Neuronal stem cell (in vitro differentiated cells): ENCODE results near the gene DEDD2.

Source experiments
- DNase-seq: peaks from one replicate; pipeline ENCODE4 v3.0.0-alpha.2; 2013; ENCODE audit warnings: low spot score
- H2AFZ ChIP-seq: one replicate; pipeline ENCODE4 v1.6.1; 2013; ENCODE audit warnings: mild to moderate bottlenecking, low read length, inconsistent platforms
- H2AK5ac ChIP-seq: 2 replicates; pipeline ENCODE4 v1.6.1; 2013; ENCODE audit warnings: low read depth, mild to moderate bottlenecking, inconsistent platforms, low read length, moderate library complexity, mixed read lengths
- H2BK120ac ChIP-seq: 2 replicates; pipeline ENCODE4 v1.6.1; 2013; ENCODE audit warnings: low read depth, mild to moderate bottlenecking, inconsistent platforms, low read length, moderate library complexity, mixed read lengths
- H2BK12ac ChIP-seq: one replicate; pipeline ENCODE4 v1.6.1; 2013; ENCODE audit warnings: low read length, inconsistent platforms
- H2BK15ac ChIP-seq: 2 replicates; pipeline ENCODE4 v1.6.1; 2013; ENCODE audit warnings: mild to moderate bottlenecking, low read length, inconsistent platforms, mixed read lengths
- H2BK5ac ChIP-seq: one replicate; pipeline ENCODE4 v1.6.1; 2013; ENCODE audit warnings: inconsistent platforms, mild to moderate bottlenecking, low read length, moderate library complexity
- H3K14ac ChIP-seq: one replicate; pipeline ENCODE4 v1.6.1; 2013; ENCODE audit warnings: low read length, inconsistent platforms
- H3K18ac ChIP-seq: 2 replicates; pipeline ENCODE4 v1.6.1; 2013; ENCODE audit warnings: low read length, inconsistent platforms
- H3K23ac ChIP-seq: 2 replicates; pipeline ENCODE4 v1.6.1; 2013; ENCODE audit warnings: low read depth, mild to moderate bottlenecking, mixed read lengths, low read length, inconsistent platforms; ENCODE audit not compliant: poor library complexity
- H3K27ac ChIP-seq: replicated peaks from 3 replicates; pipeline ENCODE4 v1.5.1; 2013; ENCODE audit warnings: low read length, inconsistent platforms
- H3K27me3 ChIP-seq, 3 experiments: 2 replicates each; pipeline ENCODE4 v1.6.1; 2013; ENCODE audit warnings: low read length in 3 of 3, mild to moderate bottlenecking in 2 of 3, inconsistent platforms in 1 of 3, low read depth in 1 of 3, mixed read lengths in 1 of 3, moderate library complexity in 1 of 3; ENCODE audit not compliant: control insufficient read depth in 3 of 3, insufficient read depth in 3 of 3
- H3K36me3 ChIP-seq, 2 donors: replicated peaks in 1 of 2; 2 replicates each; pipeline ENCODE4 v1.6.1; 2013; ENCODE audit warnings: low read length in 2 of 2; ENCODE audit not compliant: control insufficient read depth in 2 of 2, insufficient read depth in 2 of 2
- H3K4ac ChIP-seq: 2 replicates; pipeline ENCODE4 v1.6.1; 2013; ENCODE audit warnings: inconsistent platforms, mild to moderate bottlenecking, low read length, moderate library complexity
- H3K4me1 ChIP-seq, 2 donors: 1 replicate in 1 of 2; 2 replicates in 1 of 2; pipeline ENCODE4 v1.6.1; 2013; ENCODE audit warnings: low read length in 2 of 2, low read depth in 1 of 2; ENCODE audit not compliant: control insufficient read depth in 2 of 2, insufficient read depth in 1 of 2
- H3K4me2 ChIP-seq: one replicate; pipeline ENCODE4 v1.6.1; 2013; ENCODE audit warnings: mild to moderate bottlenecking, low read length, inconsistent platforms; ENCODE audit not compliant: insufficient read depth, poor library complexity, severe bottlenecking
- H3K4me3 ChIP-seq, 2 donors: 2 replicates each; pipeline ENCODE4 v1.5.1; 2013; ENCODE audit warnings: low read length in 2 of 2, mild to moderate bottlenecking in 2 of 2, inconsistent platforms in 1 of 2, moderate library complexity in 1 of 2
- H3K79me1 ChIP-seq: one replicate; pipeline ENCODE4 v1.6.1; 2013; ENCODE audit warnings: low read depth, mild to moderate bottlenecking, inconsistent platforms, low read length, moderate library complexity
- H3K9ac ChIP-seq: one replicate; pipeline ENCODE4 v1.6.1; 2013; ENCODE audit warnings: mild to moderate bottlenecking, low read depth, low read length, inconsistent platforms; ENCODE audit not compliant: poor library complexity
- H3K9me3 ChIP-seq, 2 donors: replicated peaks in 1 of 2; 2 replicates each; pipeline versions ENCODE3 to v1.6.1; 2013; ENCODE audit warnings: low read length in 2 of 2, mild to moderate bottlenecking in 2 of 2, inconsistent platforms in 1 of 2, low read depth in 1 of 2, mixed read lengths in 1 of 2, moderate library complexity in 1 of 2; ENCODE audit not compliant: control insufficient read depth in 2 of 2, insufficient read depth in 1 of 2
- H4K8ac ChIP-seq: one replicate; pipeline ENCODE4 v1.6.1; 2013; ENCODE audit warnings: low read depth, mild to moderate bottlenecking, inconsistent platforms, low read length, moderate library complexity
- H4K91ac ChIP-seq: one replicate; pipeline ENCODE4 v1.6.1; 2013; ENCODE audit warnings: low read length, low read depth, mild to moderate bottlenecking, inconsistent platforms; ENCODE audit not compliant: poor library complexity
- WGBS, 2 donors: extraction: QIAGEN DNeasy Blood & Tissue Kit; methylation state at CpG; one replicate each; pipeline ENCODE4 v1.1.7; 2013; ENCODE audit warnings: missing lambda C conversion rate in 2 of 2, mixed read lengths in 1 of 2; ENCODE audit not compliant: insufficient read length in 2 of 2, insufficient replicate concordance in 1 of 2; ENCODE audit errors: extremely low coverage in 2 of 2; 5-methylcytosine and 5-hydroxymethylcytosine counted together

DEDD2 gene

GRCh38 chr19:42225718-42226292, 8.3 kb upstream of the DEDD2 start:
- Histone ChIP-seq H4K91ac (no peak overlapping the region), H3K4me2 (no peak overlapping the region), H2AFZ (no peak overlapping the region), H3K18ac (no peak overlapping the region), H3K23ac (peak overlapping the region; percentile 80), H3K9ac (no peak overlapping the region), H3K4me3 (no peak overlapping the region), H2AK5ac (no peak overlapping the region), H3K27ac (no peak overlapping the region), H2BK15ac (no peak overlapping the region), H3K27me3 (no peaks in the 10 kb centered on the region), H3K79me1 (peaks cover 10% of the 10 kb centered on the region), H4K8ac (no peak overlapping the region), H3K14ac (no peak overlapping the region), H2BK120ac (no peak overlapping the region), H2BK12ac (no peak overlapping the region), H2BK5ac (no peak overlapping the region), H3K4me1 (peaks cover 0 to 6% of the 10 kb centered on the region in 2 donors), H3K36me3 (peaks cover 46 to 80% of the 10 kb centered on the region in 2 donors), H3K4ac (no peak overlapping the region), H3K9me3 (peaks cover 0 to 3% of the 10 kb centered on the region in 2 donors)
- no peak for DNase-seq
- WGBS, 2 donors = no CpG with 5 or more reads among the region's 33 CpGs

GRCh38 chr19:42224940-42225717, 7.7 kb upstream of the DEDD2 start:
- Histone ChIP-seq H3K4me1 (peaks cover 0 to 6% of the 10 kb centered on the region in 2 donors), H3K27ac (no peak overlapping the region), H3K9ac (peak overlapping the region; percentile 21), H3K18ac (no peak overlapping the region), H3K9me3 (peaks cover 0 to 3% of the 10 kb centered on the region in 2 donors), H3K36me3 (peaks cover 41 to 74% of the 10 kb centered on the region in 2 donors), H2BK12ac (no peak overlapping the region), H3K4ac (no peak overlapping the region), H3K4me2 (no peak overlapping the region), H2AK5ac (no peak overlapping the region), H3K14ac (no peak overlapping the region), H3K4me3 (no peak overlapping the region), H4K8ac (peak overlapping the region; percentile 17), H2BK15ac (no peak overlapping the region), H3K79me1 (peaks cover 10% of the 10 kb centered on the region), H2BK5ac (peak overlapping the region; percentile 24), H4K91ac (no peak overlapping the region), H2AFZ (no peak overlapping the region), H3K27me3 (no peaks in the 10 kb centered on the region), H2BK120ac (no peak overlapping the region), H3K23ac (peak overlapping the region; percentile 20)
- WGBS, 2 donors = 100% methylated on average over 1 of the region's 37 CpGs; no CpG with 5 or more reads in 1 of the 2 donors
- no peak for DNase-seq

- Histone ChIP-seq H3K4ac (no peak overlapping the region), H3K23ac (no peak overlapping the region), H4K91ac (no peak overlapping the region), H3K36me3 (peaks cover 19 to 32% of the 10 kb centered on the region in 2 donors), H3K9me3 (no peaks in the 10 kb centered on the region), H2BK12ac (no peak overlapping the region), H4K8ac (no peak overlapping the region), H3K4me1 (peaks cover 14 to 16% of the 10 kb centered on the region in 2 donors), H2BK15ac (no peak overlapping the region), H2BK5ac (peak overlapping the region; percentile 82), H3K14ac (no peak overlapping the region), H3K18ac (peak overlapping the region; percentile 27), H3K4me3 (peak overlapping the region; percentile 66 to 90), H3K4me2 (peak overlapping the region; percentile 81), H3K79me1 (peaks cover 14% of the 10 kb centered on the region), H2AK5ac (peak overlapping the region; percentile 74), H2AFZ (peak overlapping the region; percentile 84), H3K27me3 (no peaks in the 10 kb centered on the region), H3K27ac (peak overlapping the region; percentile 89), H2BK120ac (no peak overlapping the region), H3K9ac (peak overlapping the region; percentile 64)
- no CpG with 5 or more reads among the region's 6 CpGs for WGBS, 2 donors
- DNase-seq = no peak
Observed at GRCh38 chr19:42220751-42221097, 3.2 kb upstream of the DEDD2 start.
